ENCODE measurements around the gene UBQLN4.

DNA sequence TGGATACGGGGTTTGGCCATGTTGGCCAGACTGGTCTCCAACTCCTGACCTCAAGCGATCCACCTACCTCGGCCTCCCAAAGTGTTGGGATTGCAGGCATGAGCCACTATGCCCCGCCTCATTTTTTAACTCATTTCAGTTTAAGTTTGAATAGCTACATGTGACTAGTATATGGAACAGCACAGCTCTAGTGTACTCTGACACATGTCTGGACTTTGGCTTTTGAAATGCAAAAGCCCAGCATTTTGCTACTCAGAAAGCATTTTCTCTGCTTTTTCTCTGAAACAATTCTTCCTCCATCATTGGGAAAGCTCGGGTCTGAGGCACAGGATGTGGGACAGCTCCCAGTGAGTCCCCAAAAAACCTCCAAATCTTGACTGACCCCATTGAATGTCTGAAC, 28.8 kb downstream of the UBQLN4 start:
- TF ChIP-seq POLR2A (IDR thresholded peaks at IDR 0.05; ENCODE audit: low read length) (no peak), GATA1 (IDR thresholded peaks at IDR 0.05; ENCODE audit: low read depth, low read length) (no peak)
